Lung (tissue), 12 donors: Measurements from ENCODE around the gene MCOLN3. TPM values are rescaled to one million over a fixed set of nuclear protein-coding genes. Genes with fewer than 3 reads are reported as not detected.
A peak's percentile ranks its signal among the peaks of the same experiment; 100 is the strongest.

Experiments used
- ATAC-seq: fragments of 200-7000 bp; cut with Tn5 transposase; one replicate; pipeline ENCODE4 v1.9.1; 2020; ENCODE audit warnings: moderate number of reproducible peaks; ENCODE audit not compliant: insufficient read depth, low FRiP score
- DNase-seq, 3 donors: peaks; one replicate each; pipeline ENCODE4 v3.0.0-alpha.2; 2013 to 2017
- H3K27ac ChIP-seq, 2 donors: one replicate each; pipeline ENCODE4 v1.5.1; 2013; ENCODE audit warnings: mild to moderate bottlenecking in 2 of 2, moderate library complexity in 2 of 2, control low read depth in 1 of 2, inconsistent platforms in 1 of 2, low read depth in 1 of 2, low read length in 1 of 2
- H3K27me3 ChIP-seq, 3 donors: one replicate each; pipeline ENCODE4 v1.5.1; 2013; ENCODE audit warnings: low read length in 2 of 3; ENCODE audit not compliant: control insufficient read depth in 3 of 3, insufficient read depth in 3 of 3
- H3K36me3 ChIP-seq, 4 donors: one replicate each; pipeline ENCODE4 v1.5.1; 2013; ENCODE audit warnings: low read length in 4 of 4, mild to moderate bottlenecking in 1 of 4, moderate library complexity in 1 of 4; ENCODE audit not compliant: control insufficient read depth in 4 of 4, insufficient read depth in 4 of 4
- H3K4me1 ChIP-seq, 5 donors: one replicate each; pipeline ENCODE4 v1.5.1; 2013; ENCODE audit warnings: low read length in 5 of 5, mild to moderate bottlenecking in 2 of 5, moderate library complexity in 1 of 5; ENCODE audit not compliant: control insufficient read depth in 5 of 5, insufficient read depth in 5 of 5
- H3K4me3 ChIP-seq: one replicate; pipeline ENCODE4 v1.5.1; 2013; ENCODE audit warnings: mild to moderate bottlenecking, control low read depth, moderate library complexity
- H3K9ac ChIP-seq, 2 donors: one replicate each; pipeline ENCODE4 v1.5.1; 2013; ENCODE audit warnings: low read length in 2 of 2, control low read depth in 1 of 2; ENCODE audit not compliant: insufficient read depth in 1 of 2
- H3K9me3 ChIP-seq, 4 donors: one replicate each; pipeline ENCODE4 v1.5.1; 2013; ENCODE audit warnings: low read length in 3 of 4, mild to moderate bottlenecking in 1 of 4, moderate library complexity in 1 of 4; ENCODE audit not compliant: control insufficient read depth in 4 of 4, insufficient read depth in 3 of 4
- WGBS, 2 donors: extraction: QIAGEN DNeasy Blood & Tissue Kit; methylation state at CpG; one replicate each; pipeline ENCODE4 v1.1.7; 2013; 5-methylcytosine and 5-hydroxymethylcytosine counted together
- polyA plus RNA-seq, 2 donors: library from polyadenylated mRNA; stranded (reverse); fragments of 200-250 nt; gene quantifications; one replicate each; pipeline ENCODE4 v1.2.1, GENCODE V29; 2013
- total RNA-seq, 2 donors: library from RNA; depleted of rRNA in 1 of 2; stranded (reverse); fragments of >200 nt in 1 of 2; gene quantifications; one replicate each; pipeline ENCODE4 v1.2.1, GENCODE V29; 2014 to 2021
- TF ChIP-seq, protein P1 (sequence below): IDR thresholded peaks from 2 replicates; pipeline ENCODE4 v1.5.1; 2012; ENCODE audit warnings: mild to moderate bottlenecking; ENCODE audit errors: control extremely low read depth, extremely low read depth
- donor health status: control.
- donor health status: control.
- donor health status: Bipolar disorder and iron deficiency.
- donor health status: healthy.
- donor health status: DM: yes; HTN: yes; CAD: no.

Gene MCOLN3
- total and polyA plus RNA-seq, 4 donors = 0.68 to 4.5 (median 2.5) TPM

- 100% methylated on average over 1 of the region's 1 CpG for WGBS, 2 donors
- Histone ChIP-seq H3K4me3 (no peak overlapping the region), H3K9me3 (no peaks in the 10 kb centered on the region), H3K27ac (no peak overlapping the region), H3K4me1 (peaks cover 0 to 6% (median 0%) of the 10 kb centered on the region in 5 donors), H3K27me3 (no peaks in the 10 kb centered on the region), H3K9ac (no peak overlapping the region), H3K36me3 (no peaks in the 10 kb centered on the region)
- DNase-seq = no peak
- TF ChIP-seq, protein P1, sequence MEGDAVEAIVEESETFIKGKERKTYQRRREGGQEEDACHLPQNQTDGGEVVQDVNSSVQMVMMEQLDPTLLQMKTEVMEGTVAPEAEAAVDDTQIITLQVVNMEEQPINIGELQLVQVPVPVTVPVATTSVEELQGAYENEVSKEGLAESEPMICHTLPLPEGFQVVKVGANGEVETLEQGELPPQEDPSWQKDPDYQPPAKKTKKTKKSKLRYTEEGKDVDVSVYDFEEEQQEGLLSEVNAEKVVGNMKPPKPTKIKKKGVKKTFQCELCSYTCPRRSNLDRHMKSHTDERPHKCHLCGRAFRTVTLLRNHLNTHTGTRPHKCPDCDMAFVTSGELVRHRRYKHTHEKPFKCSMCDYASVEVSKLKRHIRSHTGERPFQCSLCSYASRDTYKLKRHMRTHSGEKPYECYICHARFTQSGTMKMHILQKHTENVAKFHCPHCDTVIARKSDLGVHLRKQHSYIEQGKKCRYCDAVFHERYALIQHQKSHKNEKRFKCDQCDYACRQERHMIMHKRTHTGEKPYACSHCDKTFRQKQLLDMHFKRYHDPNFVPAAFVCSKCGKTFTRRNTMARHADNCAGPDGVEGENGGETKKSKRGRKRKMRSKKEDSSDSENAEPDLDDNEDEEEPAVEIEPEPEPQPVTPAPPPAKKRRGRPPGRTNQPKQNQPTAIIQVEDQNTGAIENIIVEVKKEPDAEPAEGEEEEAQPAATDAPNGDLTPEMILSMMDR = no peak
- ATAC-seq = no peak
Observed at GRCh38 chr1:85087659-85088407, 39.5 kb upstream of the MCOLN3 start.

- ATAC-seq (no peak), DNase-seq (no peak)
- no peak overlapping the region for H3K27ac ChIP-seq
- H3K4me1 ChIP-seq = peaks cover 0 to 3% (median 0%) of the 10 kb centered on the region in 5 donors
- no peak overlapping the region for H3K9ac ChIP-seq
- TF ChIP-seq, protein P1 = no peak
- WGBS, 2 donors = 92 to 95% methylated on average over 1 of the region's 1 CpG
- H3K9me3 ChIP-seq = no peaks in the 10 kb centered on the region
- H3K4me3 ChIP-seq = no peak overlapping the region
- H3K36me3 ChIP-seq = no peaks in the 10 kb centered on the region
- no peaks in the 10 kb centered on the region for H3K27me3 ChIP-seq
Observed at GRCh38 chr1:85085417-85085816, 37.1 kb upstream of the MCOLN3 start.

- Histone ChIP-seq H3K4me3 (no peak overlapping the region), H3K27me3 (no peaks in the 10 kb centered on the region), H3K9ac (no peak overlapping the region), H3K27ac (no peak overlapping the region), H3K9me3 (peaks cover 0 to 3% (median 0%) of the 10 kb centered on the region in 4 donors), H3K36me3 (no peaks in the 10 kb centered on the region), H3K4me1 (peaks cover 0 to 2% (median 0%) of the 10 kb centered on the region in 5 donors)
- 52 to 77% methylated on average over 3 of the region's 3 CpGs for WGBS, 2 donors
- TF ChIP-seq, protein P1 = no peak
- ATAC-seq = no peak
- peak in 2 of 3 donors; percentile 23 to 34 for DNase-seq
Observed at GRCh38 chr1:85078903-85079302, 30.6 kb upstream of the MCOLN3 start.
